A549 treated with AZD2906 at 1 μM for 4 hours (cell line): ENCODE measurements around the gene HABP4. TPM values are rescaled to one million over a fixed set of nuclear protein-coding genes. Genes with fewer than 3 reads are reported as not detected.

Source experiments
- total RNA-seq: library from RNA; stranded (reverse); fragments of 200-300 nt; extraction: Qiagen RNA extraction; gene quantifications from 5 replicates; pipeline ENCODE4 v1.2.3, GENCODE V29; 2022

HABP4 gene
- total RNA-seq = 14.9 to 16.1 TPM (median 15.8 TPM) in 5 replicates

GRCh38 chr9:96449845-96450612 lies at the start of gene HABP4:
Gene HABP4 (plus strand): TSS chr9:96450169. CDS start chr9:96450280, 111 bp downstream.

GRCh38 chr9:96418083-96418919 lies 31.7 kb upstream of the HABP4 start, which contains the start of gene ZNF367:
Gene ZNF367 (minus strand): TSS chr9:96418370. CDS start chr9:96418032, 338 bp downstream.

Other genes with a start within 250 kb of the HABP4 start
- gene HSD17B3, start 148.0 kb upstream of the HABP4 start, total RNA-seq = 0.09 to 0.22 TPM (median 0.18 TPM) in 3 of 5 replicates, not detected in the others
- gene SLC35D2, start 66.5 kb upstream of the HABP4 start, total RNA-seq = 16.0 to 22.3 TPM (median 21.0 TPM) in 5 replicates
- 5.3 to 6.2 TPM (median 5.6 TPM) in 5 replicates for gene ZNF367, start 31.8 kb upstream of the HABP4 start, total RNA-seq
- 12.6 to 14.8 TPM (median 13.4 TPM) in 5 replicates for gene CDC14B, start 169.7 kb downstream of the HABP4 start, total RNA-seq
- gene PRXL2C, start 205.1 kb downstream of the HABP4 start, total RNA-seq = 16.3 to 18.3 TPM (median 17.0 TPM) in 5 replicates